B cell (primary cell): ENCODE measurements around the gene FALEC. TPM values are rescaled to one million over a fixed set of nuclear protein-coding genes. Genes with fewer than 3 reads are reported as not detected.

ENCODE experiments used
- ATAC-seq: fragments of 200-7000 bp; cut with Tn5 transposase; one replicate; pipeline ENCODE4 v1.10.0; 2021; ENCODE audit warnings: low read depth, mild to moderate bottlenecking, moderate number of reproducible peaks, moderate library complexity
- CTCF ChIA-PET: fragments of 350-600 bp; sonication (Branson Sonifier 250); formaldehyde crosslinking; loops from one replicate; lab custom pipeline; 2021; ENCODE audit warnings: antibody characterized with exemption, inconsistent platforms; lab: Charles Lee
- POLR2A ChIA-PET: fragments of 350-600 bp; sonication (Branson Sonifier 250); formaldehyde crosslinking; loops from one replicate; lab custom pipeline; 2021; ENCODE audit warnings: antibody characterized with exemption; lab: Charles Lee
- DNase-seq: peaks from one replicate; pipeline ENCODE4 v3.0.0; 2013
- H2AFZ ChIP-seq: 2 replicates; pipeline ENCODE4 v1.6.1; 2012; ENCODE audit warnings: mild to moderate bottlenecking, low read depth, low read length; ENCODE audit not compliant: insufficient read depth, poor library complexity, severe bottlenecking
- H3K27ac ChIP-seq, 2 donors: 1 replicate in 1 of 2; 2 replicates in 1 of 2; pipeline ENCODE4 v1.5.1; 2012 to 2013; ENCODE audit warnings: low read length in 2 of 2, mild to moderate bottlenecking in 2 of 2, moderate library complexity in 1 of 2
- H3K27me3 ChIP-seq, 4 experiments: fragments of 200-600 bp in 1 of 4; sonication (generic) in 1 of 4; replicated peaks in 1 of 4; 1 replicate in 2 of 4; 2 replicates in 2 of 4; pipeline versions ENCODE4 v1.6.1 to v1.7.0; 2013 to 2016; ENCODE audit warnings: low read length in 3 of 4, mild to moderate bottlenecking in 2 of 4, mixed read lengths in 1 of 4, moderate library complexity in 1 of 4; ENCODE audit not compliant: insufficient read depth in 4 of 4, control insufficient read depth in 3 of 4; ENCODE audit errors: control extremely low read depth in 1 of 4
- H3K36me3 ChIP-seq, 2 experiments: replicated peaks in 1 of 2; 1 replicate in 1 of 2; 2 replicates in 1 of 2; pipeline versions ENCODE4 v1.6.1 to v1.7.1; 2013; ENCODE audit warnings: low read length in 1 of 2; ENCODE audit not compliant: insufficient read depth in 2 of 2, control insufficient read depth in 1 of 2; ENCODE audit errors: control extremely low read depth in 1 of 2, extremely low read depth in 1 of 2
- H3K4me1 ChIP-seq, 2 donors: fragments of 200-600 bp in 1 of 2; sonication (generic) in 1 of 2; 1 replicate in 1 of 2; 2 replicates in 1 of 2; pipeline versions ENCODE4 v1.5.1 to v1.6.1; 2013 to 2017; ENCODE audit warnings: low read length in 2 of 2; ENCODE audit not compliant: control insufficient read depth in 2 of 2, insufficient read depth in 2 of 2
- H3K4me2 ChIP-seq: replicated peaks from 2 replicates; pipeline ENCODE3; 2012; ENCODE audit warnings: mild to moderate bottlenecking, low read depth, low read length; ENCODE audit not compliant: poor library complexity, severe bottlenecking
- H3K4me3 ChIP-seq, 5 experiments: fragments of 200-600 bp in 1 of 5; sonication (generic) in 1 of 5; 1 replicate in 3 of 5; 2 replicates in 2 of 5; pipeline versions ENCODE4 v1.5.1 to v1.7.0; 2011 to 2016; ENCODE audit warnings: low read length in 4 of 5, mild to moderate bottlenecking in 4 of 5, low read depth in 2 of 5, control low read depth in 1 of 5, moderate library complexity in 1 of 5; ENCODE audit not compliant: insufficient read depth in 1 of 5; ENCODE audit errors: control extremely low read depth in 1 of 5, extremely low read depth in 1 of 5
- H3K79me2 ChIP-seq: fragments of 200-600 bp; sonication (generic); one replicate; pipeline ENCODE4 v1.6.0; 2016; ENCODE audit warnings: low read length; ENCODE audit not compliant: control insufficient read depth, insufficient read depth
- H3K9ac ChIP-seq: fragments of 200-600 bp; sonication (generic); 2 replicates; pipeline ENCODE4 v1.6.1; 2017; ENCODE audit warnings: mild to moderate bottlenecking, low read length, moderate library complexity
- H3K9me3 ChIP-seq, 3 donors: one replicate each; pipeline versions ENCODE4 v1.6.1 to v1.7.1; 2013; ENCODE audit warnings: low read length in 2 of 3; ENCODE audit not compliant: control insufficient read depth in 2 of 3, insufficient read depth in 1 of 3; ENCODE audit errors: control extremely low read depth in 1 of 3
- H4K20me1 ChIP-seq: 2 replicates; pipeline ENCODE4 v1.6.0; 2012; ENCODE audit warnings: mild to moderate bottlenecking, low read length; ENCODE audit not compliant: insufficient read depth, control insufficient read depth, poor library complexity, severe bottlenecking
- H3K27ac Mint-ChIP-seq: one replicate; pipeline ENCODE4 v1.8.0; 2021; ENCODE audit warnings: mixed read lengths
- H3K27me3 Mint-ChIP-seq: one replicate; pipeline ENCODE4 v1.8.0; 2021; ENCODE audit warnings: mixed read lengths
- H3K4me1 Mint-ChIP-seq: one replicate; pipeline ENCODE4 v1.8.0; 2021; ENCODE audit warnings: mixed read lengths
- H3K4me3 Mint-ChIP-seq: one replicate; pipeline ENCODE4 v1.8.0; 2021; ENCODE audit warnings: mixed read lengths
- H3K9me3 Mint-ChIP-seq: one replicate; pipeline ENCODE4 v1.8.0; 2022; ENCODE audit warnings: mixed read lengths; ENCODE audit not compliant: insufficient read depth
- CTCF ChIP-seq: fragments of 200-600 bp; IDR thresholded peaks from one replicate; pipeline ENCODE4 v1.8.0; 2022; ENCODE audit warnings: antibody characterized with exemption, mild to moderate bottlenecking
- EZH2 ChIP-seq: IDR thresholded peaks from 2 replicates; pipeline ENCODE4 v1.6.1; 2012; ENCODE audit warnings: borderline replicate concordance, low read depth, mild to moderate bottlenecking, moderate library complexity, low read length; ENCODE audit not compliant: insufficient read depth, poor library complexity, severe bottlenecking
- WGBS: methylation state at CpG from one replicate; pipeline ENCODE4 v1.1.5; 2013; ENCODE audit warnings: missing lambda C conversion rate; ENCODE audit not compliant: insufficient coverage; 5-methylcytosine and 5-hydroxymethylcytosine counted together
- intact Hi-C: fragments of 100-400 bp; cut with micrococcal nuclease; formaldehyde crosslinking; loops from one replicate; pipeline ENCODE4 v1.10.0; 2022
- polyA plus RNA-seq: library from polyadenylated mRNA; depleted of rRNA; stranded (reverse); fragments of >200 nt; gene quantifications from 2 replicates; pipeline ENCODE4 v1.2.3, GENCODE V29; 2012
- total RNA-seq, 2 donors: library from RNA; stranded (reverse); fragments of 120-200 nt in 1 of 2; gene quantifications; 1 replicate in 1 of 2; 2 replicates in 1 of 2; pipeline versions ENCODE4 v1.2.3 to v1.2.4, GENCODE V29; 2013 to 2022

FALEC gene
- total and polyA plus RNA-seq, 2 donors (not counting 1 experiment from before 2014, with no cell fraction given) = 1.1 to 2.6 TPM

- peaks cover 28% of the 10 kb centered on the region for H3K4me1 Mint-ChIP-seq
- 87% methylated on average over 12 of the region's 22 CpGs for WGBS
- H3K4me3 ChIP-seq = no peak overlapping the region
These were observed 34.9 kb downstream of the FALEC start for GRCh38 chr1:150550222-150551050.

More at GRCh38 chr1:150550222-150551050, 34.9 kb downstream of the FALEC start:
- H3K9me3 Mint-ChIP-seq = no peaks in the 10 kb centered on the region
- no peak overlapping the region for H2AFZ ChIP-seq
- H3K27me3 Mint-ChIP-seq = peaks cover 12% of the 10 kb centered on the region
- no peaks in the 10 kb centered on the region for H3K36me3 ChIP-seq
- H3K27ac Mint-ChIP-seq = no peak overlapping the region
- peak overlapping the region; percentile 44 for H3K4me3 Mint-ChIP-seq
- H3K9ac ChIP-seq = no peak overlapping the region
- H3K4me2 ChIP-seq = no peak overlapping the region
- H3K9me3 ChIP-seq = no peaks in the 10 kb centered on the region
- peaks cover 18 to 28% of the 10 kb centered on the region in 2 donors for H3K4me1 ChIP-seq
- ChIA-PET CTCF (interaction anchor here (2.5 kb wide), 1 partner anchor 10 kb away, joined by 11 read pairs; no protein-coding TSS in a partner anchor), POLR2A (no interaction called here)
- H3K27ac ChIP-seq = no peak overlapping the region
- ATAC-seq (no peak), DNase-seq (no peak)
- no peaks in the 10 kb centered on the region for H4K20me1 ChIP-seq
- no peak for TF ChIP-seq EZH2
- TF ChIP-seq CTCF = no peak
- no peaks in the 10 kb centered on the region for H3K79me2 ChIP-seq
- H3K27me3 ChIP-seq = peaks cover 0 to 38% (median 9%) of the 10 kb centered on the region in 4 experiments
- intact Hi-C loops = no loop called here
